K562 (cell line): Measurements from ENCODE around the gene UBR4. TPM values are rescaled to one million over a fixed set of nuclear protein-coding genes. Genes with fewer than 3 reads are reported as not detected.

Source experiments
- HDGF ChIP-seq: fragments of 450-650 bp; IDR thresholded peaks from 2 replicates; pipeline ENCODE4 v1.6.1; 2016
- KLF10 ChIP-seq: fragments of 250-450 bp; sonication (Bioruptor Pico); IDR thresholded peaks from 2 replicates; pipeline ENCODE4 v1.6.1; 2021; ENCODE audit warnings: matching md5 sums
- MCM3 ChIP-seq: fragments of 450-650 bp; IDR thresholded peaks from 2 replicates; pipeline ENCODE4 v1.6.1; 2016
- PBX2 ChIP-seq, 2 experiments: IDR thresholded peaks in 1 of 2; conservative IDR thresholded peaks in 1 of 2; 2 replicates each; pipeline ENCODE4 v1.6.1; 2016; ENCODE audit warnings: low read depth in 2 of 2, mild to moderate bottlenecking in 1 of 2, missing compliant biosample characterization in 1 of 2, missing genetic modification characterization in 1 of 2, moderate library complexity in 1 of 2
- SNRNP70 ChIP-seq: fragments of 200-400 bp; formaldehyde crosslinking; optimal IDR thresholded peaks from 2 replicates; pipeline ENCODE3; 2017; ENCODE audit warnings: low read depth, low read length
- TAF9B ChIP-seq: fragments of 450-650 bp; IDR thresholded peaks from 2 replicates; pipeline ENCODE4 v1.6.1; 2018; ENCODE audit warnings: mild to moderate bottlenecking; ENCODE audit not compliant: partially characterized antibody
- ZZZ3 ChIP-seq: fragments of 450-650 bp; IDR thresholded peaks from 2 replicates; pipeline ENCODE4 v1.6.1; 2016; ENCODE audit warnings: antibody characterized with exemption, mild to moderate bottlenecking, moderate library complexity
- polyA plus RNA-seq, 8 experiments: library from polyadenylated mRNA; depleted of rRNA in 4 of 8; stranded (reverse) in 5 of 8; unstranded in 3 of 8; fragments of >200 nt; fragmentation: Nextera tagmentation in 2 of 8; fragmentation: Illumina TruSeq in 1 of 8; extraction: Ambion mirVana in 2 of 8; extraction: Trizol in 1 of 8; gene quantifications; 2 replicates each; pipeline versions ENCODE4 v1.2.1 to v1.2.3, GENCODE V29; 2011 to 2014; ENCODE audit warnings: inconsistent platforms in 1 of 8, missing spikeins in 1 of 8
- total RNA-seq, 7 experiments: library from RNA; depleted of rRNA in 6 of 7; stranded (reverse); fragments of >200 nt in 6 of 7; fragmentation: Illumina TruSeq in 2 of 7; extraction: Trizol in 2 of 7; gene quantifications; 2 replicates each; pipeline versions ENCODE4 v1.2.1 to v1.2.3, GENCODE V29; 2011 to 2021; ENCODE audit warnings: low replicate concordance in 1 of 7
- TF ChIP-seq, protein P1 (sequence below): sonication (generic); formaldehyde crosslinking; IDR thresholded peaks from 2 replicates; pipeline ENCODE4 v1.8.1; 2023; ENCODE audit warnings: mild to moderate bottlenecking, missing genetic modification reagents
- TF ChIP-seq, protein P2 (sequence below): fragments of 450-650 bp; formaldehyde crosslinking; IDR thresholded peaks from 2 replicates; pipeline ENCODE4 v1.4.0; 2020; ENCODE audit warnings: mild to moderate bottlenecking, moderate library complexity
- TF ChIP-seq, protein P3 (sequence below): sonication (generic); formaldehyde crosslinking; IDR thresholded peaks from 2 replicates; pipeline ENCODE4 v1.8.1; 2023; ENCODE audit warnings: mild to moderate bottlenecking, missing genetic modification reagents
- TF ChIP-seq, protein P4 (sequence below), 2 experiments: fragments of 450-650 bp; formaldehyde crosslinking in 1 of 2; IDR thresholded peaks; 2 replicates each; pipeline versions ENCODE4 v1.4.0 to v1.6.1; 2014 to 2020; ENCODE audit warnings: mild to moderate bottlenecking in 2 of 2, borderline replicate concordance in 1 of 2, low read depth in 1 of 2

UBR4 gene
- total and polyA plus RNA-seq, 9 of the 15 experiments (the other 6 are each of a cell fraction or from before 2014, with no cell fraction given), result 55.4 to 277 (median 123) TPM

DNA sequence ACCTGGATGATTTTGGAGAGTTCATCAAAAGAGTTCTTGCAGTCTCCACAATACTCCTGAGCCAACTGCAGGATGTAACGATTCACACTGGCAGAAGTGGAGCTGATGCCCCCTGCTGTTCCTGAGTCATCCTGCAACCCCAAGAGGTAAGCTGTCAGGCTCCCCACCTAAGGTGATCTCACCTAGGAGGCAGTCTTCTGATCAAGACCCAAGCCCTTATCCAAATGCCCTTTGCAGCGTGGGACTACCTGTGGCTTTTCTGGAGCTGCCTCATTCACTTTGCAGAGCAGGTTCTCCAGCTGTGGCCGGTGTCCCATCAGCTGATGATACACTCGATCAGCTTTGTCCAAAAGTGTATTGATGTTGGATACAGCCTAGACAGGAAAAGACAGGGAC lies 96.4 kb downstream of the UBR4 start (continued):
- TF ChIP-seq, protein P1, sequence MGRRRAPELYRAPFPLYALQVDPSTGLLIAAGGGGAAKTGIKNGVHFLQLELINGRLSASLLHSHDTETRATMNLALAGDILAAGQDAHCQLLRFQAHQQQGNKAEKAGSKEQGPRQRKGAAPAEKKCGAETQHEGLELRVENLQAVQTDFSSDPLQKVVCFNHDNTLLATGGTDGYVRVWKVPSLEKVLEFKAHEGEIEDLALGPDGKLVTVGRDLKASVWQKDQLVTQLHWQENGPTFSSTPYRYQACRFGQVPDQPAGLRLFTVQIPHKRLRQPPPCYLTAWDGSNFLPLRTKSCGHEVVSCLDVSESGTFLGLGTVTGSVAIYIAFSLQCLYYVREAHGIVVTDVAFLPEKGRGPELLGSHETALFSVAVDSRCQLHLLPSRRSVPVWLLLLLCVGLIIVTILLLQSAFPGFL (CRISPR knock-in tag), result no peak
- TF ChIP-seq, protein P2, sequence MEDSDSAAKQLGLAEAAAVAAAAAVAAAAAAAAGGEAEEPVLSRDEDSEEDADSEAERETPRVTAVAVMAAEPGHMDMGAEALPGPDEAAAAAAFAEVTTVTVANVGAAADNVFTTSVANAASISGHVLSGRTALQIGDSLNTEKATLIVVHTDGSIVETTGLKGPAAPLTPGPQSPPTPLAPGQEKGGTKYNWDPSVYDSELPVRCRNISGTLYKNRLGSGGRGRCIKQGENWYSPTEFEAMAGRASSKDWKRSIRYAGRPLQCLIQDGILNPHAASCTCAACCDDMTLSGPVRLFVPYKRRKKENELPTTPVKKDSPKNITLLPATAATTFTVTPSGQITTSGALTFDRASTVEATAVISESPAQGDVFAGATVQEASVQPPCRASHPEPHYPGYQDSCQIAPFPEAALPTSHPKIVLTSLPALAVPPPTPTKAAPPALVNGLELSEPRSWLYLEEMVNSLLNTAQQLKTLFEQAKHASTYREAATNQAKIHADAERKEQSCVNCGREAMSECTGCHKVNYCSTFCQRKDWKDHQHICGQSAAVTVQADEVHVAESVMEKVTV (CRISPR knock-in tag), result peak; percentile 24; the same call in 1 of the 2 replicates
- TF ChIP-seq HDGF (0 out of 2 replicates have a peak, but pooled peaks have one; percentile 44), PBX2 (CRISPR knock-in tag; IDR thresholded peaks at IDR 0.05; ENCODE audit: low read depth) (no peak), PBX2 (tag; conservative IDR thresholded peaks at IDR 0.05; ENCODE audit: low read depth) (no peak), TAF9B (no peak), KLF10 (no peak), SNRNP70 (no peak), ZZZ3 (no peak; the same call in 1 of the 2 replicates), MCM3 (no peak)
- TF ChIP-seq, protein P3, sequence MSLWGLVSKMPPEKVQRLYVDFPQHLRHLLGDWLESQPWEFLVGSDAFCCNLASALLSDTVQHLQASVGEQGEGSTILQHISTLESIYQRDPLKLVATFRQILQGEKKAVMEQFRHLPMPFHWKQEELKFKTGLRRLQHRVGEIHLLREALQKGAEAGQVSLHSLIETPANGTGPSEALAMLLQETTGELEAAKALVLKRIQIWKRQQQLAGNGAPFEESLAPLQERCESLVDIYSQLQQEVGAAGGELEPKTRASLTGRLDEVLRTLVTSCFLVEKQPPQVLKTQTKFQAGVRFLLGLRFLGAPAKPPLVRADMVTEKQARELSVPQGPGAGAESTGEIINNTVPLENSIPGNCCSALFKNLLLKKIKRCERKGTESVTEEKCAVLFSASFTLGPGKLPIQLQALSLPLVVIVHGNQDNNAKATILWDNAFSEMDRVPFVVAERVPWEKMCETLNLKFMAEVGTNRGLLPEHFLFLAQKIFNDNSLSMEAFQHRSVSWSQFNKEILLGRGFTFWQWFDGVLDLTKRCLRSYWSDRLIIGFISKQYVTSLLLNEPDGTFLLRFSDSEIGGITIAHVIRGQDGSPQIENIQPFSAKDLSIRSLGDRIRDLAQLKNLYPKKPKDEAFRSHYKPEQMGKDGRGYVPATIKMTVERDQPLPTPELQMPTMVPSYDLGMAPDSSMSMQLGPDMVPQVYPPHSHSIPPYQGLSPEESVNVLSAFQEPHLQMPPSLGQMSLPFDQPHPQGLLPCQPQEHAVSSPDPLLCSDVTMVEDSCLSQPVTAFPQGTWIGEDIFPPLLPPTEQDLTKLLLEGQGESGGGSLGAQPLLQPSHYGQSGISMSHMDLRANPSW (CRISPR knock-in tag), result no peak
- TF ChIP-seq, protein P4, sequence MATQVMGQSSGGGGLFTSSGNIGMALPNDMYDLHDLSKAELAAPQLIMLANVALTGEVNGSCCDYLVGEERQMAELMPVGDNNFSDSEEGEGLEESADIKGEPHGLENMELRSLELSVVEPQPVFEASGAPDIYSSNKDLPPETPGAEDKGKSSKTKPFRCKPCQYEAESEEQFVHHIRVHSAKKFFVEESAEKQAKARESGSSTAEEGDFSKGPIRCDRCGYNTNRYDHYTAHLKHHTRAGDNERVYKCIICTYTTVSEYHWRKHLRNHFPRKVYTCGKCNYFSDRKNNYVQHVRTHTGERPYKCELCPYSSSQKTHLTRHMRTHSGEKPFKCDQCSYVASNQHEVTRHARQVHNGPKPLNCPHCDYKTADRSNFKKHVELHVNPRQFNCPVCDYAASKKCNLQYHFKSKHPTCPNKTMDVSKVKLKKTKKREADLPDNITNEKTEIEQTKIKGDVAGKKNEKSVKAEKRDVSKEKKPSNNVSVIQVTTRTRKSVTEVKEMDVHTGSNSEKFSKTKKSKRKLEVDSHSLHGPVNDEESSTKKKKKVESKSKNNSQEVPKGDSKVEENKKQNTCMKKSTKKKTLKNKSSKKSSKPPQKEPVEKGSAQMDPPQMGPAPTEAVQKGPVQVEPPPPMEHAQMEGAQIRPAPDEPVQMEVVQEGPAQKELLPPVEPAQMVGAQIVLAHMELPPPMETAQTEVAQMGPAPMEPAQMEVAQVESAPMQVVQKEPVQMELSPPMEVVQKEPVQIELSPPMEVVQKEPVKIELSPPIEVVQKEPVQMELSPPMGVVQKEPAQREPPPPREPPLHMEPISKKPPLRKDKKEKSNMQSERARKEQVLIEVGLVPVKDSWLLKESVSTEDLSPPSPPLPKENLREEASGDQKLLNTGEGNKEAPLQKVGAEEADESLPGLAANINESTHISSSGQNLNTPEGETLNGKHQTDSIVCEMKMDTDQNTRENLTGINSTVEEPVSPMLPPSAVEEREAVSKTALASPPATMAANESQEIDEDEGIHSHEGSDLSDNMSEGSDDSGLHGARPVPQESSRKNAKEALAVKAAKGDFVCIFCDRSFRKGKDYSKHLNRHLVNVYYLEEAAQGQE (IDR thresholded peaks at IDR 0.05; ENCODE audit: borderline replicate concordance), result peak; percentile 28; the same call in 1 of the 2 replicates
- TF ChIP-seq, protein P4 (CRISPR knock-in tag; IDR thresholded peaks at IDR 0.05; ENCODE audit: low read depth), result no peak
